Tibial nerve (tissue), 4 donors: ENCODE measurements around the gene ZNF18.

Source experiments
- CTCF ChIP-seq, 5 experiments: fragments of 200-600 bp in 3 of 5; fragments of 450-650 bp in 2 of 5; sonication (generic) in 3 of 5; IDR thresholded peaks; one replicate each; pipeline ENCODE4 v1.5.1; 2016 to 2019; ENCODE audit warnings: antibody characterized with exemption in 5 of 5, mild to moderate bottlenecking in 3 of 5, moderate library complexity in 2 of 5
- EP300 ChIP-seq, 2 donors: sonication (generic); formaldehyde crosslinking; IDR thresholded peaks; one replicate each; pipeline ENCODE4 v1.6.1; 2017; ENCODE audit warnings: antibody characterized with exemption in 2 of 2, mild to moderate bottlenecking in 1 of 2
- POLR2A ChIP-seq, 2 donors: fragments of 450-650 bp; IDR thresholded peaks; one replicate each; pipeline ENCODE4 v1.6.1; 2017; ENCODE audit warnings: antibody characterized with exemption in 2 of 2, mild to moderate bottlenecking in 2 of 2, moderate library complexity in 2 of 2

- TF ChIP-seq CTCF (IDR thresholded peaks at IDR 0.05) (no peak), EP300 (IDR thresholded peaks at IDR 0.05) (no peak), POLR2A (IDR thresholded peaks at IDR 0.05) (no peak)
These were observed 44.0 kb upstream of the ZNF18 start for GRCh38 chr17:12041312-12041711.
